HG03354 (cell line): Measurements from ENCODE around the gene CAPN3.

Source experiments
- ATAC-seq: cut with Tn5 transposase; IDR thresholded peaks from one replicate; pipeline ENCODE4 v1.9.1; 2021; ENCODE audit warnings: mild to moderate bottlenecking; ENCODE audit not compliant: unreplicated experiment, poor library complexity, severe bottlenecking

Gene CAPN3

GRCh38 chr15:42354824-42355223 is 4.5 kb upstream of the CAPN3 start:
- no peak for ATAC-seq

DNA sequence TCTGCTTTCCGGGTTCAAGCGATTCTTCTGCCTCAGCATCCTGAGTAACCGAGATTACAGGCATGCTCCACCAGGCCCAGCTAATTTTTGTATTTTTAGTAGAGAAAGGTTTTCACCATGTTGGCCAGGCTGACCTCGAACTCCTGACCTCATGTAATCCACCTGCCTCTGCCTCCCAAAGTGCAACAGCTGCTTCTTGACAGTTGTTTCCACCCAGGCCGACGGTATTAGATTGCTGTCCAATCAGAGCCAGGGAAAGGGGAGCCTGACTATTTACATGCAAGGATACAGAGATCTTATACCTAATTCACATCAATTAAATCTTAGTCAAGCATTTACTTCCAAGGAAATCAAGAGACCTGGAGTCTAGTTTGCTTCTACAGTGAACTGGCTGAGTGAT is 4.0 kb upstream of the CAPN3 start:
- ATAC-seq, result no peak

DNA sequence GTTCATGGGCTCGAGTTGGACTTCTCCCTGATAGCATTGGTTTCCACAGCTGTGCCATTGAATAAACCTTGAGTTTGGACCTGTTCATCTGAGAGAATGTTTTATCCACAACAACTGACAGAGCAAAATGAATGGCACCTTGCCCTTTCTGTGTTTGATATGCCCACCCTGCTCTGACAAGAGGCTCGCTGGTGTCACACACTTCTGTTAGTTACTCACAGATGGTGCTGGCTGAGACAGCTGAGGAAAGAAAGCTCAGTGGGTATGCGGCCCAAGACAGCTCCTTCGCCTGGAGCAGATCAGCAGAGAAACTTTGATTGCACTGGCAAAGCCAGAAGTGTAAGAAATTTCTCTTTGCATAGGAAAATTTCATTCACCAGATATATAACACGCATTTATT is 2.5 kb upstream of the CAPN3 start:
- no peak for ATAC-seq

- ATAC-seq, result no peak
These were observed 1.2 kb upstream of the CAPN3 start for GRCh38 chr15:42358141-42358540.

DNA sequence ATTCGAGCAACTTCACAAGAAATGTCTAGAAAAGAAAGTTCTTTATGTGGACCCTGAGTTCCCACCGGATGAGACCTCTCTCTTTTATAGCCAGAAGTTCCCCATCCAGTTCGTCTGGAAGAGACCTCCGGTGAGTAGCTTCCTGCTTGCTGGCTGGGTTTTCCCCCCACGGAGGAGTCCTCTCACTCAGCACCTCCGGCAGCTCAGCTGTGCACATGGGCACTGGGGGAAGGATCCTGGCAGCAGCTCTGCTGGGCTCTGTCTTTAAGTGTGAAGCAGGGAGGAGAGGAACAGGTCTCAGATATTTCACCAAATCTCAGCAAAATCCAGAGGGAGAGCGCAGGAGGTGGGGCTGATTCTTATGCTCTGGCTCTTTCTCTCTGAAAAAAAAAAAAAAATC is 684 bp downstream of the CAPN3 start:
- ATAC-seq, result no peak

- no peak for ATAC-seq
These were observed 1.3 kb downstream of the CAPN3 start for GRCh38 chr15:42360535-42361112.

GRCh38 chr15:42363487-42363886 is 4.2 kb downstream of the CAPN3 start:
- ATAC-seq, result no peak

DNA sequence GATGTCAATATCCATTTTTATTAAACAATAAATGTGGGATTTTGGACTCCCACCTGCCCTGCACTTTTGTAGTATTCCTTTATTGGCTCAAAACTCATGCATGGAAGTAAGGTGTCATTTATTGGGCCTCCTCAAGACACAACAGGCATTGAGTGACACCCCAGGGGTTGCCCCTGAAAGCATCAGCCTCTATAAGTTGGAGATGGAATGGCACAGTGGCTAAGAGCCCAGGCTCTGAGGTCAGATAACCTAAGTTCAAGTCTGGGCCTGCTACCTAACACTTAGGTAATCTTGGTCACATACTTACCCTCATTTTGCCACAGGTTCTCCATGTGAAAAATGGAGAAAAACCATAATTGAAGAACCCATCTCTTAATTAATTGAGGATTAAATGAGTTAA is 4.6 kb downstream of the CAPN3 start:
- no peak for ATAC-seq

DNA sequence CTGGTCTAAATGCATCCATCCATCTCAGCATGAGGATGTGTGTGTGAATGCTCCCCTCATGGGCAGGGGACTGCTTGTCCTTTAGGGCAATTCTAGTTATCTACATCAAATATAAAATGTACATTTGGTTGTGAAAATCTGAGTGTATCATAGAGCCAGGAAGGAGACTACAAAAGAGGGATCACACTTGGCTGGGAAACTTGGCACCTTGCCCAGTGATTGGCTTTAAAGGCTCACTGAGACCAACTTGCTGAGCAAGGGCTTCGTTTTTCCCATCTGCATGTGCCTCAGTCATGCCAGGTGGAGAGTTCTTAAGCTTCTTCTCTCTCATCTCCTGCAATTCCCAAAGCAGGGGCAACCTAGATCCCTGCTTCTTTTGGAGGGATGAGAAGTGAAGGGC is 5.2 kb downstream of the CAPN3 start:
- no peak for ATAC-seq

DNA sequence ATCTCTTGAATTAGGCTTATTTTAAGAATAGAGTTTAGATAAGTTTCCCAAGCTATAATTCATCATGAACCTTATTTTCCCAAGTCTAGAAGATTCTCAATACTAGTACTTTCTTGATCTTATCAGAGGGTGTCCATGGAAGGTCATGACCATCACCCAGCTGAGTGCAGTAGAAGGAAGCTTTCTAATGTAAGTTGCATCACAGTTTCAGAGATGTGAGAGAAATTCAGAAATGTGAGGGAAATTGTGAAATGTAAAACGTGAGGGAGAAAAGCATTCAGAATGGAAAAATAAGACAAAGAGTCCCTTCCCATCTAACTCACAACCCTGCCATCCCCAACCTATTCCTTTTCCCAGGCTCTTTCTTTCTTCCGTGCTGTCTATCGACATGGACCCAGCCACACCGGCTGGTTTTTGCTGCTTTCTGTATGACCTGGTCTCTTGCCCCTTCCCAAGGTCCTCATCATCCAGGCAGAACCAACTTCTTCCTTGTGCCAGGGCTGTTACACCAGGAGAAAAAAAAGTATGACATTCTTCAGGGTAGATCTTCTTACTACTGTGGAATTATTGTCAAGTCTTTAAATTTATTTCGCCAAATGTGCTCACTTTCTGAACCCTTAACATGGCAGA is 6.7 kb downstream of the CAPN3 start:
- no peak for ATAC-seq

DNA sequence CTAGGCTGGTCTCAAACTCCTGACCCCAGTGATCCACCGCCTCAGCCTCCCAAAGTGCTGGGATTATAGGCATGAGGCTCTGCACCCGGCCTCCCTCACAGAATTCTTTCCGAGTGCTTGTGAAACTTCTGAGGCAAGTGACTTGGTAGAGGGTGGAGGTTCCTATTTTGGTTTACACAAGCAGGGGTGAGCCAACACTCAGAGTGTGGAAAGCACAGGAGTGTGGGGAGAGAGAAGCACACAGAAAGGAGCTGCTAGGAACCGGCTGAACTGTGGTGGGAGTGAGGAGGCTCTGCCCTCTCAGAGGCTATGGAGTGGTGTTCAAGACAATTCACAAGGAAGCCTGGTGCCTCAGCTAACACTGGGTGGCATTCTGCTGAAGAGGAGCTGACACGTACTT is 7.7 kb downstream of the CAPN3 start:
- no peak for ATAC-seq

DNA sequence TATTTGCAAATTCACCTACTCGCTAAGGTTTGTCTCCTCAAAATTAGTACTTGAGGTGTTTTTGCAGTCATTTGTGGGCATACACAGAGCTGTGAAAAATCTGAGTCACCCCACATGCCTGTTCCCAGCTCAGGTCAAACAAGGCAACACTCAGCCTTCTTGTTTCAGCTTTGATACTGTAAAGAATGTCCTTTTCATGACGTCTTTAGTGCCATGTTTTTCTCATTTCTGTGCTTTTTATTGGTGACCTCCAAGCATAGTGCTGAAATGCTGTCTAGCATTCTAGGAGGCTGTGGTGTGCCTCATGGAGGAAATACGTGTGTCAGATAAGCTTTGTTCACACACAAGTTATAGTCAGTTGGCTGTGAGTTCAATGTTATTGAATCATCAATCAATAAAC is 8.8 kb downstream of the CAPN3 start:
- ATAC-seq, result no peak

- no peak for ATAC-seq
These were observed 11.8 kb downstream of the CAPN3 start for GRCh38 chr15:42371096-42371495.

- ATAC-seq, result no peak
These were observed 14.0 kb downstream of the CAPN3 start for GRCh38 chr15:42373274-42373673.

GRCh38 chr15:42373936-42374335 is 14.6 kb downstream of the CAPN3 start:
- no peak for ATAC-seq

- ATAC-seq, result no peak
These were observed 15.5 kb downstream of the CAPN3 start for GRCh38 chr15:42374810-42375209.

- ATAC-seq, result no peak
These were observed 16.0 kb downstream of the CAPN3 start for GRCh38 chr15:42375252-42375651.

DNA sequence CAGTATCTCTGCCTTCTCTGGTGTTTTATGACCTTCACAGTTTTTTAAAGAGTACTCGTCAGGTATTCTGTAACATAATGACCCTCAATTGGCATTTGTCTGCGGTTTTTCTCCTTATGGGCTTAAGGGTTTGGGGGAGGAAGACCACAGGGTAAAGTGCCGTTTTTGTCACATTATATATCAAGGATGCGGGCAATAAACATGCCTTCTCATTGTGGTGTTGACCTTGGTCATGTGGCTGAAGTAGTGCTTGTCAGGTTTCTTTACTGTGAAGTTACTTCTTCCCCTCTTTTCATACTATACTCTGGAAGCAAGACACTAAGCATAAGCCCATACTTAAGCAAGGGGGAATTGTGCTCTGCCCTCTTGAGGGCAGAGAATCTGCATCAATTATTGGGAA is 16.6 kb downstream of the CAPN3 start:
- no peak for ATAC-seq

- no peak for ATAC-seq
These were observed 18.7 kb downstream of the CAPN3 start for GRCh38 chr15:42378011-42378410.

GRCh38 chr15:42384597-42384996 is 25.3 kb downstream of the CAPN3 start:
- ATAC-seq, result no peak

DNA sequence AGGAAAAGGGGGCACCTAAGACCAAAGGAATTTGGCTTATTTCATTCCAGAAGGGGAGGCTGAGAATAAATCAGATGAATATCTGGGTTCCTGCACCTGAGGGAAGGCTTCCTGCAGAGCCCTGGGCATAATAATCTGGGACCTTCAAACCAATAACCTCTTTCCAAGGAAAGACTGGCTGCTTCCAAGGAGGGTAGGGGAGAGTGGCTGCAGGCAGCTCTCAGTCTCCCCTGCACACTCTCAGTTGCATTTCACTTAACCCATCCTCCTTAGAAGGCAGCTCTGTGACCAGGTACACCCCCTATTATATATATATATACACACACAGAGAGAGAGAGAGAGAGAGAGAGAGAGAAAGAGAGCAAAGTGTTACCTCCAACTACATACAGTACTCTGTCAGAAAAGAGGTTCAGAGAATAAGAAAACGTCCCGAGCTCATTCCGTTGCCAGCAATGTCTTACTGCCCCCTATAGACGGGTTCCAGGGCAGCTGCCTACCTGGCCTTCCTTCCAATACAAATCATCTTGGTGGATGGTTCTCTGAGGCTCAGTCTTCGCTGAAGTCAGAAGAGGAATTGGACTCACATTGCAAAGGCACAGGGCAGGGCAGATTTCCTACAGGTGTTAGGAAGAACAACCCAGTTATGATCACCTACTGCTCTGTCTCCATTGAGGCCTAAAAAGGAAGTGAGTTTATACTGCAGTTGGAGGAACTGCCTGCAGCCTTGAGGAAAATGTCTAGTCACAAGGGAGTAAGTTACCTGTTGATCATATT is 26.1 kb downstream of the CAPN3 start:
- ATAC-seq, result no peak
